Stimulated activated CD4-positive, alpha-beta T cell treated with anti-CD3 and anti-CD28 coated beads, Interleukin-12 subunit alpha, Interleukin-12 subunit beta, amount 100 ng/mL, for 24 hours (primary cell): Measurements from ENCODE around the gene GPR84.
"Not testable (repeated sequence)": the region's sequence is repeated elsewhere in the genome, so short reads cannot be mapped to it uniquely, and the experiment has no call there.

Experiments
- DNase-seq, 2 experiments: peaks; one replicate each; pipeline ENCODE4 v3.0.0-alpha.2; 2020; ENCODE audit warnings: low read depth in 2 of 2

Gene GPR84

DNA sequence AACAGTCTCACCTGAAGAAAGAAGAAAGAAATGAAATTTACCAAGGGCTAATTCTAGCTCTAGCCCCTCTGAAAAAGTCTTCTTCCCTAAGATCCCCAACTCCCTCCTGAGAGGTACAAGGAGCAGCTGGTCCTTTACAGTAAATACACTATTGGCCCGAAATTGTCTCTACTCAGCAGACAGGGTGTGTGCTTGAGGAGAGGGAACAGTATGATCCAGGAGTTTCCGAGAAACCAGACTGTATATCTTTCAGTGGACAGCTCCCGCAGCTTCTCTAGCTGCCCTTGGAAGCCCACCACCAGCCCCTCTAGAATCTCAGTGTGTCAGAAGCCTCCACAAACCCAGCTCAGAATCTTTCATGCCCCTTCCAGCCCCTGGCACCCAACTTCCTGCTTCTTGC, 8.1 kb downstream of the GPR84 start:
- no peak for DNase-seq

DNA sequence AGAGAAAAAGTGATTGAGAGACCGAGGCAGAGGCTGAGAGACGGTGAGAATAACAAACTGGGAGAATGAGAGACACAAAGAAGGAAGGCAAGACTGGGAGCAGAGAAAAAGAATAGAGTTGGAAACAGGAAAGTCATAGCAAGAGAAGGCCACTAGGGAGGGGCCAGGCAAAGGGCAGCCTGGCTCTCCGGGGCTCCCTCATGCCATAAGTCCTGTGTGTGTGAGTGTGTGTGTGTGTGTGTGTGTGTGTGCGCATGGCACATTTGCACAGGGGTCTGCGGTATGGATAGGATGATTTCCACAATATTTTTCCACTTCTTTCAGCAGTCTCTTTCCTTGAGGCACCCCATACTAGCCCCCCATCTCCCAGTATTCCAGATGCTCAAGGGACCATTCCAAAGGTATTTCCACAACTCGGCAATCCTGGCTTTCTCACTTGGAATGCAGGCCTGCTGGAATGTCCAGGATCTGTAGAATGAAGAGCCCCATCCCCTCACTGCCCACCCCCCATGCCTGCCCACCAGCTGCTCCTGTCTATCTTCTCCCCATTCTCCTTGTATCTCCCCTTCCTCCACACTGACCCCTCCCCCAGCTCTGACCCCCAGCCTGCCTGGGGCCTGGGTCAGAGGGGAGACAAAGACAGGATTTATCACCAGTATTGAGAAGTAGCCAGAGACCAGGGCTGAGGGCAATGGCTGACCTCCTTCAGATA, 9.0 kb downstream of the GPR84 start:
- DNase-seq: no peak

DNA sequence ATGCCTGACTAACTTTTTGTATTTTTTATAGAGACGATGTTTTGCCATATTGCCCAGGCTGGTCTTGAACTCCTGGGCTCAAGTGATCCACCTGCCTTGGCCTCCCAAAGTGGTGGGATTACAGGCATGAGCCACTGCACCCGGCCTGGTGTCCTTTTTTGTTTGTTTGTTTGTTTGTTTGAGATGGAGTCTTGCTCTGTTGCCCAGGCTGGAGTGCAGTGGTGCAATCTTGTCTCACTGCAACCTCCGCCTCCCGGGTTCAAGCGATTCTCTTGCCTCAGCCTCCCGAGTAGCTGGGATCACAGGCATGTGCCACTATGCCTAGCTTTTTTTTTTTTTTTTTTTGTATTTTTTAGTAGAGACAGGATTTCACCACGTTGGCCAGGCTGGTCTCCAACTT, 10.0 kb downstream of the GPR84 start:
- not testable (repeated sequence) for DNase-seq

DNA sequence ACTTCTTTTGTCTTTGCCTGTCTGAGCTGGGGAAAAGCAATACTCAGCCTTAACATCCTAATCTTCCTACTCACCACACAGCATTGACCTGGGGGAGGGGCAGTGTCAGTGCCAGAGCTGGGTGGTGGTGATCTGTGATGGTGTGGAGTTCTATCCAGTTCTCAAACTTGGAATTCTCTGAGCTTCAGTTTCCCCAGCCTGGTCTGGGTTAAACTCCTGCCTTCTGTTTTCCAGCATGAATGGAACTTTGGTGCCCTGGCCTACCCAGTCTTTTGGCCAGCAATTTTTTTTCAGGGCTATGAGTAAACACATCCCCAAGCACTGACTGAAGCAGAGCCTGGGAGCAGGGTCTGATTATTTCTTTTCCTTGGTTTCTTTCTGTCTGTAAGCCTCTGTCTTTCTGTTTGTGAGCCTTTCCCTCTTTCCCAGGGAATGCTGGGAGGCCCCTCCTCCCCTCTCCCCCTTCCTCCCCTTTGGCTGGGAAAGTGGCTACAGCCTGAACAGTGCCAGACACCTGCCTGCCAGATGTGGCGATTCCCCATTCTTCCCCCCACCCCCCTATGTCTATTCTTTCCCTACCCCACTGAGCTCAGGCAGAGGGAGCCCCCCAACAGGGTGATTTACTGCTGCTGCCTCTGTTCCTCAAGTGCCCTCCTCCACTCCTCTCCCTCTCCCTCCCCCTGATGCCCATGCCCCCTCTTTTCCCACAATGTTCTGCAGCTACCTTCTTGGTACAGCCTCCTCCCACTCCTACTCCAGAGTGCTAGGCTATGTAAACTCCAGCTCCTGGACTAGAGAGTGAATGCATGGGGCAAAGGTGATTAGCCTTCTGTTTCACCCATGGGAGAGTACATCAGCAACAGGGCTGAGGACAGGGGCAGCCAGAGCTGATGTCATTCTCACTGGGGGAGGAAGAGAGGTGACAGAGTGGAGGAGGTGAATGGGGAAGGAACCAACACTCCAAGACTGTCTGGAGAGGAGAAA, 11.1 kb downstream of the GPR84 start:
- DNase-seq: no peak

DNA sequence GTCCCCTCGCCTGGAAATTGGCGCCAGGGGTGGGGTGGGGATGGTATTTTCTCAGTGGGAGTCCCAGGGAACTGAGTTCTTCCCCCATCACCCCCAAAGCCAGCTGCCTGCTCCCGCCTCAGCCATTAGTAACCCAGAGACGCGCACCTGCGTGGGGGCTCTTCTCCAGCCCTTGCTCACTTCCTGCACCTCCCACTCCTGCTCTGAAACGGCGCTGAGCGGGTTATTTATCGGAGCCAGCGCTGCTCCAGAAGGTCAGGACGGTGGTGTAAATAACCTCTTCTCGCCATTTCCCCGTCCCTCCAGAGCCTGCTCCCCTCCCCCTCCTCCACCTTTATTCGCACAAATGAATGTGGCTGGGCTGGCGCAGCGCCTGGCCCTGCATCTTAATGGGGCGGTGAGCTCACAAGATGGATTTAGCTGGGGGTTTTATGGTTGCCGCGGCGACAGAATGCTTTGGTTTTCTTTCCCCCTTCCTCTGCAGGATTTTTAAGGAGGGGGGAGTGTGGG, 12.2 kb downstream of the GPR84 start:
- DNase-seq: peak in 1 of 2 experiments; percentile 24

DNA sequence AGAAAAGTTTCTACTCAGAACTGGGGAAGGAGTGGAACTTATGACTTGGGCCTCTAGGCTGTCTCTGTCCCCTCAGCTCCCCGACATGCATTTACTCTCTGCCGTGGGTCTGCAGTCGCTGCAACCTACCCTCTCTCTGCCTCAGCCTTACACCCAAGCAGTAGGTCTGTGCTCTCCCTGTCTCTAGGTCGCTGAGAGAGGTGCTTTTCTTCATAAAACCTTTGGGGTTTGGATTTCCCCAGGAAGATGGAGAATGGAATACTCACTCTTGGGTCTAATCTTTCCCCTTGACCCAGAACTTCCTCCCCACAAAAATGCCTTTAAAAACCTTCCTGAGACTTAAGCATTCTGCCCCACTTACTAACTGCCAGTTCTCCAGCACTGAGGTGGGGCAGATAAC, 12.9 kb downstream of the GPR84 start:
- no peak for DNase-seq

DNA sequence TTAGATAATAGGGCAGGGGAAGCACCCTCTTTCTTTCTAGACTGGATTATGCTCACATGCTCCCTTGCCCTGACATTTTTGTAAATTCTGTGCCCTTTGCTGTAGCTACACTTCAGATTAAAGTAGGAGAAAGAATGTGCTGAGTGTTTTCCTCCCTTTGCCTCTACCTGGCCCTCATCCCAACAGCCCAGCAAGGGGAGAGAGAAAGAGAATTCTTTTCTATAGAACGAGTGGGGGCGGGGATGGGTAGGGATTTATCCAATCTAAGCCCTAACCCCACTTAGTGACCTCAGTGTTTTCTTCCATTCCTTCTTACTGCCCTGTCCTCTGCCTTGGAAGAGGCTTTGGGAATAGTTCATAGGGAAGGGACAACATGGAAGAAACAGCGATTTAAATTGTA, 13.5 kb downstream of the GPR84 start:
- DNase-seq: no peak

DNA sequence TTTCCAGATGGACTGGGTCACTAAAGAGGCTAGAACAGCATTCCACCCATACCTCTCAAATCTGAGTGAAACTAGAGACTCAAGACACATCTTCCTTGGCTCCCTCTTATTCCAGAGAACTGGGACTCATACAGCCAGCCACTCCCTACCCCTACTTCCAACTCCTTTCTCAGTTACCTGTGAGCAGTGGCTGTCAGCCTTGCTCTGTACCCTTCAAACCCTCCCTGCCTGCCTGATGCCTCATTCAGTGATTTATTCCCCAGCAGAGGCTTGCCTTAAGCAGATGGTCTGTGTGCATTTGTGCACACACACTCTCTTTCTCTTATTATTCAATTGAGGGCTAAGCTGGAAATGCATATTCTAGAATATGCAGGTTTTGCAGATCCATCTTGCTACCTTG, 14.6 kb downstream of the GPR84 start:
- DNase-seq: no peak

DNA sequence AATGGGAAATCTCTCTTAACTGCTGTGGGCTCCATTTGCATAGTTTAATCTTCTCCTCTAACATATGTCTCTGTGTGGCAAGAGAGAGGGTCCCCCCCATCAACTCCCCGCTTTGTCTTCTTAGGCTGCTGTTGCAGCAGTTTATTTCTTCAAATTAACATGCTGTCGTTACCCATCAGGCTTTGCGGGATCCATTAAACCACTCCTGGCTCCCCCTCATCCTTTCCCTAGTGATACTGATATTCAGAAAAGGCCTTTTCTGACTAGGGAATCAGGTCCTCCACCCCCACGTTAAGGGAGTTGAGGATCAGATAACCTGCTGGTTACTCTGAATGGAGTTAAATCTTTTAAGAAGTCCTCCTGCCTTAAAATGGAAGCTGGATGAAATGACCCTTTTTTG, 15.2 kb downstream of the GPR84 start:
- no peak for DNase-seq

DNA sequence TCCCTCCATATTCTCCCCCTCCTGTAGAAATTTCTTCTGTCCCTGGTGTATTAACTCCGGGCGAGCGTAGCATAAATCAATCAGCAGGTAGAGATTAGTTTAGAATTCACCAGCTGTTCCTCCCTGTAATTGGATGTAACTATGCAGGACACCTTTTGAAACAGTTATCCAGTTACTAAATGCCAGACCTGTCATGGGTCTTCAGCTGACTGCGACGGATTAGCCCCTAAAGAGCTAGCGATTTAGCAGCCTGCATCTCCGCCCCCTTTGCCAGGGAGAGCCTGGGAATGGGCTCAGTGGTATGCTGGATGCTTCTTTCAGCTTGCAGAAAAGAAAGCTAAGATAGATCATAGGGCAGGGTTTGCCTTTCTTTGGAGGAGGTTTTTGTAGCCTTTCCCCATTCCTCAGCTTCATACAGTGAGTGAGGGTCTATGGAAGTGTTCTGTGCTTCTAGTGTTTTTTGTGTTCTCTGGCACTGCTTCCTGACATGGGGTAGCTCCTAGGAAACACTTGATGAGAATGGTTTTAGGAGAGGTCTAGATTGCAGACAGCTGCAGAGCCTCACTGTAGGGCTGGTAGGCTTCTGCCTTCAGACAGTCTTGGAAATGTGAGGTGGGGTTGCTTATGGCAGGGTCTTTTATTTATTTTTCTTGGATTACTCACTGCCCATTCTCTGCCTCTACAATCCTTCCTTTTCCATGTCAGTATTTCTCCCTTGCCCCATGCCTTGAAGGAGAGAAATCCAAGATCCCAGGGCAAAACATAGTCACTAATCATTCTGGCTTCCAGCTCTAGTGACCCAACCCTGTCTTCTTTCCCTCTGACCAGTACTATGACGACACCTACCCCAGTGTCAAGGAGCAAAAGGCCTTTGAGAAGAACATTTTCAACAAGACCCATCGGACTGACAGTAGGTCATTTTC, 22.6 kb downstream of the GPR84 start:
- no peak for DNase-seq

DNA sequence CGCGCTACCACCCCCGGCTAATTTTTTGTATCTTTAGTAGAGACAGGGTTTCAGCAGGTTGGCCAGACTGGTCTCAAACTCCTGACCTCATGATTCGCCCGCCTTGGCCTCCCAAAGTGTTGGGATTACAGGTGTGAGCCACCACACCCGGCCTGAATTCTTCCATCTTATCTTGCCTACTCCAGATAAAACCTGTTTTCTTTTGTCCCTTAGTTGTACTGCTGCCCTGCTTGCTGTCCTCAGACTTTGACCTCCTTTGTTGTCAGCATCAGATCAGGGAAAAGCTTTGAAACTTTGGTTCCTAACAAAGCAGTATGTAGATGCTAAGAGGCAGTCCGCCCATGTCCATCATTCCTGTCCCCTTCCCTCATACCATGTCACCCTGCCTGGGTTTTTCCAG, 23.4 kb downstream of the GPR84 start:
- DNase-seq: no peak

DNA sequence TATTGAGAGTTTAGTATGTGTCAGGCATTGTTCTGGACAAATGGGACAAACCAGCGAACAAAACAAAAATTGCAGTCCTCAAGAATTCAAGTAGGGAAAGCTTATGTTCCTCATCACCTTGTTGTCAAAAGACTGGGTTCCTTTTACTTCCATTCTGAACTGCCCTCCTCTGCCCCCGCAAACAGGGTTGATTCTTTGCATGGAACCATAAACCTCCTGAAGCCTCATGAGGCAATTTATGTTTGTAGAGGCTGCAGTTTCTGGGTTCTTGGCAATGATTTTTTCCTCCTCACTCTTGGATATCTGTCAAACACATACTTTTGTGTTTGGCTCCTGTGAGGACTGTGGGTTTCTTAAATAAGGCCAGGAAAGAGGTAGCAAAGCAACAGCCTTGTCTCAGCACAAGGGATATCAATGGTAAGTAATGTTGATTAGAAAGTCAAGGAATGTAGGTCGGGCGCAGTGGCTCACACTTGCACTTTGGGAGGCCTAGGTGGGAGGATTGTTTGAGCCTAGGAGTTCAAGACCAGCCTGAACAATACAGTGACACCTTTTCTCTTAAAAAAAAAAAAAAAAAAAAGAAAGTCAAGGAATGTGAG, 25.5 kb downstream of the GPR84 start:
- DNase-seq: no peak

DNA sequence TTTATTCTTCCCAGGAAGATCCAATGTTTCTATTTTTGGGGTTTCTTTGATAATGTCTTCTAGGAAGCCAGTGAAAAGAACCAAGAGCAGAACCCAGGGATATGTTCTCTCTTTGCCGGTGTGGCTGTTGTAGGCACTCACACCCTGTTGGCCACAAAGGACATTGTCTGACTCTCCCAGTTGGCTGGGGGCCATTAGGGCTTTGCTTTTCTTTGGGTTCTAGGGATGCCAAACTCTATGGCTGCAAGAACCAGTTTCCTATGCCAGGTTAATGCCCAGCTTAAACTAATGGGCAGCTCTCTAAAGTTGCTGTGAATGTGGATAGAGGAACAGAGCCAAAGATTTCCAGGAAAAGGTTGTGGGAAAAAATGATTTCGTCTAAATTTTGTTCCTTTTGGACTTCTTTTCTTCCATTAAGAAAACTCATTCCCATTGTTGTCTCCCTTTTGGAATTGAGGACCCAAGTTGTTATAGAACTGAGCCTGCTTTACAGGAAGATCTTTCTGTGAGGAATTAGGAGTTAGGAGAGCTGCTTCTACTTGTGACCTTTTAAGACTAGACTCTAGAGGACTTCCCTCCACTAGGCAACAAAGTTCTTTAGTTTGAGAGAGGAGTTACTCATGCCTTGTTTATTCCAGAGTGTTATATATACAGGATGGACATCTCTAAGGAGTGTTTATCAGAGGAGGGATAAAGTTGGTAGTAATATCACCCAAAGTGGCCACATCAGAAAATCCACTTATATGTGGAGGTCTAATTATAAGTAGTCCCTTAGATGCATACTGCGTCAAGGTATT, 26.2 kb downstream of the GPR84 start:
- no peak for DNase-seq

DNA sequence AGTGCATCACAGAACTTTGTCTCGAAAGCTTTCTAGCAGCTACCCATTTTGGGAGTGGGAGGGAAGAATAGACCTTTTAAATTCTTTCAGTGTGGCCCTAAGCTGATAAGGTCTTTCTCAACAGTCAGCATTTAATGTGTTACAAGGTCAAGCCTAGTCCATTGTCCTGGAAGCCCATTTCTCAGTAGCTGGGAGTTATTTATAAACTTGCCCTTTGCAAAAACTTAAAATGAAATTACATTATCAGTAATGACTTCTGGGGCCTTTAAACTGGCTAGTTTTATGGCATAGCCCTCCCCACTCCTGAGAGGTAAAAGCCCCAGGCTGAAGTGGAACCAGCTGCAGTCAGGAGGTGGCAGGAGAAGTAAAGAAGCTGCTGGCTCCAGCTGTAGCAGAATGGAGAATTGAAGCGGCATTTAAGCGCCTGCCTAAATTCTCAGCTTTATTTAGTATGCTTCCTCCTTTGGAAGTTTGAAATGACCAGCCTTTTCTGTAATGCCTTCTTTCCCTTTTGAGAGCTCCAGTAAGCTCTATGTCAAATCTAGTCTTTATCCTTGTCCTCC, 26.9 kb downstream of the GPR84 start:
- no peak for DNase-seq

DNA sequence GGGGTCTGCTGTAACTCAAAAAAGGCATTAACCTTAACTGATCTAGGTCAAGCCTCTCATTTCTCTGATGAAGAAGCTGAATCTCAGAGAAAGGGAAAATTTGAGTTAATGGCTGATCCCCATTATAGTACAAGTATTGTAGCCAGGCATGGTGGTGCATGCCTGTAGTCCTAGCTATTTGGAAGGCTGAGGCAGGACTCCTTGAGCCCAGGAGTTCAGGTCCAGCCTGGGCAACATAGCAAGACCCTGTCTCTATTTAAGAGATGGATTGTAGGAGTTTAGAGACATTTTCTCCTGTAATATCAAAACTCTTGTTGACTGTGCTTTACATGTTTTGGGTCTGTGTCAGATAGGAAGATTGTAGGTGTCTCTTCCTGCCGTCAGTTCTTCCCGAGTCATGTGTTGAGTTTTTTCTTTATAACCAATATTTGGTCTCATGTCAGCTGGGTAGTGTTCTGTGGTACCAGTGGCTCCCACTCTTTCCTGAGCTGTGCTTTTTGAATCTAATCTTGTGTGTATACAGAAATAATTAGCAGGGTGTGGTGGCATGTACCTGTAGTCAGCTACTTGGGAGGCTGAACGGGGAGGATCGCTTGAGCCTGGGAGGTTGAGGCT, 30.8 kb downstream of the GPR84 start:
- DNase-seq: no peak

DNA sequence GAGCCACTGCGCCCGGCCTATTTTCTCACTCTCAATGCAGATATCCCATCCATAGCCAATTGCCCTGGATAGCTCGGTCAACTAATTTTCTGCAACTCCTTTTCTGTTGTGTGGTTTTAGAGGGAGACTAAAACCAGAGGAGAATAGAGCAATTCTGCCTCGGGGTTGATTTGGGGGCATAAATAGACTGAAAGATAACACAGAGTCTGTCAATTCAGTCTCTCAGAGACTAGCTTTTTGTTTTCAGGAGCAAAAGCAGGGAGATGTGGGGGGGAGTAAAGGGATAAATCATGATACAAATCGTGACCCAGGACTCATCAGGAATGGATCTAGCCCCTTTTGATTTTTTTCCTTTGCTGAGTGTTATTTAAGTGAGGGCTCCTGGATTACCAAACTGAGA, 32.8 kb downstream of the GPR84 start:
- DNase-seq: no peak

DNA sequence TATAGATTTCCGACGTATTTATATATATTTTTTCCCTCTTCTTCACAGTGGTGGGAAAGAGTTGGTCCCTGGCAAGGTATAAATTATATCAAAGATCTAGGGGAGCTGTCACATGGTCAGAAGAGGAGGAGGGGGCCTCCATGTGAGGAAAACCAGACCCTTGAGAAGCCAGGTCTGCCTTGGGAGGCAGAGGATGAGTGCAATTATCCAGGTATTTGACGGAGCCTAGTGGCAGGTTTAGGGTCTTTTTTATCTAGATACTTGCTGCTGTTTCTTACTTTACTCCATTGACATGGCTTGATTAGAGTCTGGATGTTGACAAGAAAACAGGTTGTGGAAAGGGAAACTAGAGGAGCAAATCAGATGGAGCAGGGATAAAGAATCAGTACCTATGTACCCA, 33.8 kb downstream of the GPR84 start:
- no peak for DNase-seq

DNA sequence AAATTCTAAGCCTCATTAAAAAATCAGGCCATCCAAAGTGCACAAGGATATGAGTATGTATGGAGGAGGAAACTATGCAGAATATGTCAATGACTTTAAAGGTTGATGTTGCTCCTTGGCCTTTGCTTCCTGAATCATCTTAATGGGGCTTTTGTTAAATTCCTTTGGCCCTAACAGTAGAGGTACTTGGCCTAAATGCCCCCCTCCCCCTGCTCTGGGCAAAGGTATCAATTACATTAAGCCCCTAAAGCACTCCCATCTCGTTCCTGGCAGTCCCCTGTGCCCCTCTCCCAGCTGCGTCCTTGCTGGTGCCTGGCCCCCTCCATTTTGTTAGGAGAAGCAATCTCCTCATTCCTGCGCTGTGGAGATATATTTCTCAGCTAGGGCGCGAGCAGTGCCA, 34.5 kb downstream of the GPR84 start:
- DNase-seq: no peak

DNA sequence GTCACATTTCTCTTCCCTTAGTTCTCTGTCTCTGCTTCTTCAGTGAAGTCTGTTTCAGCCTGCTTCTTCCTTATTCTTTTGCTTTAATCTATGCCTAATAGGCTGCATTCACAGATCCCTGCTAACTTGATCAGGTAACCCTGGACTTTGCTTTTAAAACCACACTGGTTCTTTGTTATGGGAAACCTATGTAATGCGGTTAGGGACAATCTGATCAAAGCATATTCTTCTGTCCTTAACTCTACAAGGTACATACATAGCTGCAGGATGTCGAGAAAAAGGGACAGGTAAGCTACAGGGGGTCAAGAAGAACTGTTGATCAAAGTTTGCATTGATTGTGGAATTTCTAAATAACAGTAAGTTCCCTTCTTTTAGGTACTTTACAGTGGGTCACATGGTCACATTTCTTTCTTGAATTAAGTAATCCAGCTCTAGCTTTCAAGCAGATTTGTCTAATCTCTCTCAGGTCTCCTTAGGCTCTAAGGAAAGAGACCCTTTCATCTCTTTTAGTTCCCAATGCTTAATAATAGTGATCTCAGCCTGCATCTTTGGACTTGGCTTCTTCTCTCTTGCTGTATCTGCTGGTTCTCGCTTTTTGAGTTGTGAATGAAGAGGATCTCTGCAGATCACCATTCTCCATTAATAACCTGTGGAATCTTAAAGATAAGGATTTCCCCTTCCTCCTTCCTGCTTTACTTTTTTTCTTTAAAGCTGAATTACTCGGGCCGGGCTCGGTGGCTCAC, 35.5 kb downstream of the GPR84 start:
- no peak for DNase-seq
